ENCODE data around the gene LRRC63. TPM values are rescaled to one million over a fixed set of nuclear protein-coding genes. Genes with fewer than 3 reads are reported as not detected.

LRRC63 gene
- polyA plus RNA-seq, 1 of the 3 experiments (the other 2 are of a cell fraction), result 0.03 TPM

DNA sequence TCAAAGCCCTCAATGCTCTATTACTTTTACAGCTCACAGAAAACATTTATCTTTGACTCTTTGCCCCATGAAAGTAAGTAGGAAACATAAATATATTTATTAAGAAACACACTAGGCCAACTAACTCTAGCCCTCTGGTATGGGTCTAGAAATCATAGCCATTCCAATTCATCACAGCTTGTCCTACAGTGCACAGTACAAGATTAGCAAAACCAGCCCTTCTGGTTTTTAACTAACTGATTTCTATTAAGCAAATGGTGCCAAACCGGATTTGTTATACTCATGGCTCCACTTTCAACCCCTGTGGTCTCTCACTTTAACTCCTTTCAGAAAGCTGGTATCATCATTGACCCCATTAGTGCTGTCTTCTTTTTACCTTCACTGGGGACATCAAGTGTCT, 5.6 kb upstream of the LRRC63 start:
- no peaks in the 10 kb centered on the region for H3K36me3 ChIP-seq (replicated peaks in 1 of 2; ENCODE audit: control insufficient read depth in 1 of 2, insufficient read depth in 2 of 2, low read length in 1 of 2)
- TF ChIP-seq, protein P1, sequence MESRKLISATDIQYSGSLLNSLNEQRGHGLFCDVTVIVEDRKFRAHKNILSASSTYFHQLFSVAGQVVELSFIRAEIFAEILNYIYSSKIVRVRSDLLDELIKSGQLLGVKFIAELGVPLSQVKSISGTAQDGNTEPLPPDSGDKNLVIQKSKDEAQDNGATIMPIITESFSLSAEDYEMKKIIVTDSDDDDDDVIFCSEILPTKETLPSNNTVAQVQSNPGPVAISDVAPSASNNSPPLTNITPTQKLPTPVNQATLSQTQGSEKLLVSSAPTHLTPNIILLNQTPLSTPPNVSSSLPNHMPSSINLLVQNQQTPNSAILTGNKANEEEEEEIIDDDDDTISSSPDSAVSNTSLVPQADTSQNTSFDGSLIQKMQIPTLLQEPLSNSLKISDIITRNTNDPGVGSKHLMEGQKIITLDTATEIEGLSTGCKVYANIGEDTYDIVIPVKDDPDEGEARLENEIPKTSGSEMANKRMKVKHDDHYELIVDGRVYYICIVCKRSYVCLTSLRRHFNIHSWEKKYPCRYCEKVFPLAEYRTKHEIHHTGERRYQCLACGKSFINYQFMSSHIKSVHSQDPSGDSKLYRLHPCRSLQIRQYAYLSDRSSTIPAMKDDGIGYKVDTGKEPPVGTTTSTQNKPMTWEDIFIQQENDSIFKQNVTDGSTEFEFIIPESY (IDR thresholded peaks at IDR 0.05; ENCODE audit: borderline replicate concordance, low read depth), result no peak
- TF ChIP-seq CHD2 (IDR thresholded peaks at IDR 0.05; ENCODE audit: low read length, partially characterized antibody) (no peak), RAD21 (IDR thresholded peaks at IDR 0.05; ENCODE audit: low read length) (no peak), YY1 (IDR thresholded peaks at IDR 0.05; ENCODE audit: low read depth) (no peak), GATA2 (CRISPR knock-in tag; IDR thresholded peaks at IDR 0.05) (no peak), GABPA (IDR thresholded peaks at IDR 0.05; ENCODE audit: low read depth) (no peak), EZH2phosphoT487 (IDR thresholded peaks at IDR 0.05; ENCODE audit: borderline replicate concordance, low read depth) (no peak)
- TF ChIP-seq, protein P2, sequence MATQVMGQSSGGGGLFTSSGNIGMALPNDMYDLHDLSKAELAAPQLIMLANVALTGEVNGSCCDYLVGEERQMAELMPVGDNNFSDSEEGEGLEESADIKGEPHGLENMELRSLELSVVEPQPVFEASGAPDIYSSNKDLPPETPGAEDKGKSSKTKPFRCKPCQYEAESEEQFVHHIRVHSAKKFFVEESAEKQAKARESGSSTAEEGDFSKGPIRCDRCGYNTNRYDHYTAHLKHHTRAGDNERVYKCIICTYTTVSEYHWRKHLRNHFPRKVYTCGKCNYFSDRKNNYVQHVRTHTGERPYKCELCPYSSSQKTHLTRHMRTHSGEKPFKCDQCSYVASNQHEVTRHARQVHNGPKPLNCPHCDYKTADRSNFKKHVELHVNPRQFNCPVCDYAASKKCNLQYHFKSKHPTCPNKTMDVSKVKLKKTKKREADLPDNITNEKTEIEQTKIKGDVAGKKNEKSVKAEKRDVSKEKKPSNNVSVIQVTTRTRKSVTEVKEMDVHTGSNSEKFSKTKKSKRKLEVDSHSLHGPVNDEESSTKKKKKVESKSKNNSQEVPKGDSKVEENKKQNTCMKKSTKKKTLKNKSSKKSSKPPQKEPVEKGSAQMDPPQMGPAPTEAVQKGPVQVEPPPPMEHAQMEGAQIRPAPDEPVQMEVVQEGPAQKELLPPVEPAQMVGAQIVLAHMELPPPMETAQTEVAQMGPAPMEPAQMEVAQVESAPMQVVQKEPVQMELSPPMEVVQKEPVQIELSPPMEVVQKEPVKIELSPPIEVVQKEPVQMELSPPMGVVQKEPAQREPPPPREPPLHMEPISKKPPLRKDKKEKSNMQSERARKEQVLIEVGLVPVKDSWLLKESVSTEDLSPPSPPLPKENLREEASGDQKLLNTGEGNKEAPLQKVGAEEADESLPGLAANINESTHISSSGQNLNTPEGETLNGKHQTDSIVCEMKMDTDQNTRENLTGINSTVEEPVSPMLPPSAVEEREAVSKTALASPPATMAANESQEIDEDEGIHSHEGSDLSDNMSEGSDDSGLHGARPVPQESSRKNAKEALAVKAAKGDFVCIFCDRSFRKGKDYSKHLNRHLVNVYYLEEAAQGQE (IDR thresholded peaks at IDR 0.05; ENCODE audit: low read depth, low read length), result no peak
- TF ChIP-seq, protein P3, sequence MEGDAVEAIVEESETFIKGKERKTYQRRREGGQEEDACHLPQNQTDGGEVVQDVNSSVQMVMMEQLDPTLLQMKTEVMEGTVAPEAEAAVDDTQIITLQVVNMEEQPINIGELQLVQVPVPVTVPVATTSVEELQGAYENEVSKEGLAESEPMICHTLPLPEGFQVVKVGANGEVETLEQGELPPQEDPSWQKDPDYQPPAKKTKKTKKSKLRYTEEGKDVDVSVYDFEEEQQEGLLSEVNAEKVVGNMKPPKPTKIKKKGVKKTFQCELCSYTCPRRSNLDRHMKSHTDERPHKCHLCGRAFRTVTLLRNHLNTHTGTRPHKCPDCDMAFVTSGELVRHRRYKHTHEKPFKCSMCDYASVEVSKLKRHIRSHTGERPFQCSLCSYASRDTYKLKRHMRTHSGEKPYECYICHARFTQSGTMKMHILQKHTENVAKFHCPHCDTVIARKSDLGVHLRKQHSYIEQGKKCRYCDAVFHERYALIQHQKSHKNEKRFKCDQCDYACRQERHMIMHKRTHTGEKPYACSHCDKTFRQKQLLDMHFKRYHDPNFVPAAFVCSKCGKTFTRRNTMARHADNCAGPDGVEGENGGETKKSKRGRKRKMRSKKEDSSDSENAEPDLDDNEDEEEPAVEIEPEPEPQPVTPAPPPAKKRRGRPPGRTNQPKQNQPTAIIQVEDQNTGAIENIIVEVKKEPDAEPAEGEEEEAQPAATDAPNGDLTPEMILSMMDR (IDR thresholded peaks at IDR 0.05), result no peak
- no peak for DNase-seq
- no peak overlapping the region for H3K9ac ChIP-seq
- H3K4me1 ChIP-seq (ENCODE audit: control insufficient read depth in 1 of 2, insufficient read depth in 2 of 2, low read depth in 1 of 2, low read length in 1 of 2), result peaks cover 0 to 6% of the 10 kb centered on the region in 2 experiments; a peak in 1 of 4 replicates
- no peaks in the 10 kb centered on the region for H3F3A ChIP-seq (replicated peaks; ENCODE audit: insufficient read depth)
- H3K27me3 ChIP-seq (ENCODE audit: insufficient read depth), result no peaks in the 10 kb centered on the region
- no peak overlapping the region for H3K4me2 ChIP-seq
- 50% methylated on average over 1 of the region's 1 CpG for WGBS (ENCODE audit: low lambda C conversion rate)
- no peak overlapping the region for H3K4me3 ChIP-seq (ENCODE audit: low read depth in 2 of 2, low read length in 1 of 2)
- H2AFZ ChIP-seq (ENCODE audit: low read depth), result no peak overlapping the region
- no peaks in the 10 kb centered on the region for H3K9me2 ChIP-seq
- H3K9me3 ChIP-seq, result no peaks in the 10 kb centered on the region
- ChIA-PET POLR2A (no interaction called here), CTCF (no interaction called here)
- H3K27ac ChIP-seq (ENCODE audit: low read depth in 2 of 2, low read length in 1 of 2), result no peak overlapping the region
- H3K79me2 ChIP-seq (ENCODE audit: insufficient read depth), result no peaks in the 10 kb centered on the region
- no peaks in the 10 kb centered on the region for H4K20me1 ChIP-seq (ENCODE audit: insufficient read depth)
